Stimulated activated naive B cell treated with anti-CD40 and anti-IgM and Interleukin-4, amounts not matched to agents 10 μg/mL and 1 μg/mL and 100 μg/mL, for 72 hours (primary cell): Measurements from ENCODE around the gene CORO2B.
A peak's percentile ranks its signal among the peaks of the same experiment; 100 is the strongest.
"Not testable (repeated sequence)": the region's sequence is repeated elsewhere in the genome, so short reads cannot be mapped to it uniquely, and the experiment has no call there.

Experiments
- ATAC-seq, 2 donors: fragments of 150-1000 bp; cut with Tn5 transposase; replicated peaks; 2 replicates each; pipeline ENCODE4 v1.10.0; 2021; ENCODE audit warnings: moderate library complexity in 1 of 2
- DNase-seq: peaks from one replicate; pipeline ENCODE4 v3.0.0; 2021
- H3K27ac Mint-ChIP-seq: one replicate; pipeline ENCODE4 v1.8.0; 2022; ENCODE audit warnings: mild to moderate bottlenecking, mixed read lengths
- H3K27me3 Mint-ChIP-seq, 2 donors: one replicate each; pipeline ENCODE4 v1.8.0; 2022; ENCODE audit warnings: mixed read lengths in 2 of 2
- H3K36me3 Mint-ChIP-seq, 2 donors: one replicate each; pipeline ENCODE4 v1.8.0; 2022; ENCODE audit warnings: mixed read lengths in 2 of 2, mild to moderate bottlenecking in 1 of 2
- H3K4me1 Mint-ChIP-seq, 2 donors: one replicate each; pipeline ENCODE4 v1.8.0; 2022; ENCODE audit warnings: mixed read lengths in 2 of 2, mild to moderate bottlenecking in 1 of 2
- H3K4me3 Mint-ChIP-seq, 2 donors: one replicate each; pipeline ENCODE4 v1.8.0; 2022; ENCODE audit warnings: mild to moderate bottlenecking in 2 of 2, mixed read lengths in 2 of 2, moderate library complexity in 1 of 2
- H3K9me3 Mint-ChIP-seq, 2 donors: one replicate each; pipeline ENCODE4 v1.8.0; 2022; ENCODE audit warnings: mixed read lengths in 2 of 2, mild to moderate bottlenecking in 1 of 2

The CORO2B gene

DNA sequence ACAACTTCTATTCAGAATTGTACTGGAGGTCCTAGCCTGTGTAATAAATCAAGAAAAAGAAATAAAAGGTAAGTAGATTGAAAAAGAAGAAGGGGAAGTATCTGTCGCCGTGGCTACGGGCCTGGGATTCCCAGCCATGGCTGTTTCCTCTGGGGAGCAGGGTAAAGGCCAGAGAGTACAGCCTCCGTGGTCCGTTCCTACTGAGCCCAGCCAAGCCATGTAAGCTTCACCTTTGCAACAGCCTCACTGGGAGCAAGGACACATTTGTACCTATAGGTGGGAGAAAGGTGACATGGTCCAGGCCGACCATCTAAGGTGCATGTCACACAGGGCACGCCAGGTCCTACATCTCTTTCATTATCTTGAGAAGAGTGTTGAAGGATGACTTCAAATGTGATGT is 170.6 kb downstream of the CORO2B start:
- Mint-ChIP-seq H3K27ac (no peak overlapping the region), H3K4me1 (no peaks in the 10 kb centered on the region), H3K27me3 (no peaks in the 10 kb centered on the region), H3K36me3 (no peaks in the 10 kb centered on the region), H3K4me3 (no peak overlapping the region), H3K9me3 (peaks cover 9% of the 10 kb centered on the region in 2 donors)
- ATAC-seq: no peak
- no peak for DNase-seq

DNA sequence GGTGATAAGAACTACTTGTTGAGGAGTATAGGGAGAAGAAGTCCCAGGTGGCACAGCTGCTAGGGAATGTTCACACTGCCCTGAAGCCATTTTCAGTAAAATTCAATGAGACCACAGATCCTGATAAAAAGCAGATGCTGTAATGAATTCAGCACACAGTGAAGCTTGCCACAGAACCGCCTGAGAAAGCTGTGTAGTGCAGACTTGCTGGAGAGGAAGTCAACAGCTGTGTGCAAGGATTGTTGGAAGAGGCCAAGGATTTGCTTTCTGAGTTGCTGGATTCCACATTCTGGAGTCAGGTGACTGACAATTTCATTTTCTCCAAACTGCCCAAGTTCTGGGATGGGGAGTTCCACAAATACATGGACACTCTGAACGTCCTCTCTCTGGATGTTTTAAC is 171.0 kb downstream of the CORO2B start:
- Mint-ChIP-seq H3K27ac (no peak overlapping the region), H3K27me3 (no peaks in the 10 kb centered on the region), H3K4me1 (peaks cover 2% of the 10 kb centered on the region in 2 donors), H3K9me3 (peaks cover 9% of the 10 kb centered on the region in 2 donors), H3K4me3 (no peak overlapping the region), H3K36me3 (no peaks in the 10 kb centered on the region)
- DNase-seq (no peak), ATAC-seq (no peak)

DNA sequence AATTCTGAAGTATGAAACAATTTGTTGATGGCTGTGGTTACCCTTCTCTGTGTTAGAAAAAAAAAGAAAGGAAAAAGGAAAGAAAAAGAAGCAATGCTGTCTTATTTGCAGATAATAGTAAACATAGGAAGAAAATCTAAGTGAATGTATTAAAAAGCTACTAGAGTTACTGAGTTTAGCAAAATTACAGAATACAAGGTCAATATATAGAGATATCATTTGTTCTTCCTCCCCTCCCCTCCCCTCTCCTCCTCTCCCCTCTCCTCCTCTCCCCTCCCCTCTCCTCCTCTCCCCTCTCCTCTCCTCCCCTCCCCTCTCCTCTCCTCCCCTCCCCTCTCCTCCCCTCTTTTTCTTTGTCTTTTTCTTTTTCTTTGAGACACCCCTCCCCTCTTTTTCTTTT is 172.8 kb downstream of the CORO2B start:
- H3K27me3 Mint-ChIP-seq: no peaks in the 10 kb centered on the region
- ATAC-seq: no peak
- H3K4me3 Mint-ChIP-seq: no peak overlapping the region
- H3K4me1 Mint-ChIP-seq: peaks cover 4 to 6% of the 10 kb centered on the region in 2 donors
- no peak for DNase-seq
- H3K27ac Mint-ChIP-seq: no peak overlapping the region
- peaks cover 0 to 2% of the 10 kb centered on the region in 2 donors for H3K36me3 Mint-ChIP-seq
- H3K9me3 Mint-ChIP-seq: peaks cover 9% of the 10 kb centered on the region in 2 donors

DNA sequence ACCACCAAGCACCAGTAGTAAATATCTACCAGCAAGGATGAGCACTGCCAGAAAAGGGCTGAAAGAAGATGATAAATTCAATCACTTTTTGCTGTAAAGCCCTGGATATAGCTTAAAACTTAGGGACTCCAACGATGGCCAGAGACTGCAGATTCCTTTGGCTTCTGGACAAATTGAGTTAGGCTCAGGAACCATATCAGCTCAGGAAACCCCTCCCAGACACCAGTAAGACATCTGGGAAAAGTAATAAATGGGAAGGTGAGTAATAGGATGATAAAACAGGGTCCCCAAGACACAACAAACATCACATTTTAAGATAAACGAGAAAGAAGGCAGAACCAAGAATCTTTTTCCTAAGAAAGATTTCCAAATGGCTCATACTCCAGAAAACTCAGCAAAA is 176.9 kb downstream of the CORO2B start:
- Mint-ChIP-seq H3K27me3 (peaks cover 12 to 16% of the 10 kb centered on the region in 2 donors), H3K4me3 (no peak overlapping the region), H3K36me3 (peaks cover 0 to 2% of the 10 kb centered on the region in 2 donors), H3K4me1 (peaks cover 4 to 6% of the 10 kb centered on the region in 2 donors), H3K27ac (no peak overlapping the region), H3K9me3 (no peaks in the 10 kb centered on the region)
- DNase-seq: no peak
- no peak for ATAC-seq

DNA sequence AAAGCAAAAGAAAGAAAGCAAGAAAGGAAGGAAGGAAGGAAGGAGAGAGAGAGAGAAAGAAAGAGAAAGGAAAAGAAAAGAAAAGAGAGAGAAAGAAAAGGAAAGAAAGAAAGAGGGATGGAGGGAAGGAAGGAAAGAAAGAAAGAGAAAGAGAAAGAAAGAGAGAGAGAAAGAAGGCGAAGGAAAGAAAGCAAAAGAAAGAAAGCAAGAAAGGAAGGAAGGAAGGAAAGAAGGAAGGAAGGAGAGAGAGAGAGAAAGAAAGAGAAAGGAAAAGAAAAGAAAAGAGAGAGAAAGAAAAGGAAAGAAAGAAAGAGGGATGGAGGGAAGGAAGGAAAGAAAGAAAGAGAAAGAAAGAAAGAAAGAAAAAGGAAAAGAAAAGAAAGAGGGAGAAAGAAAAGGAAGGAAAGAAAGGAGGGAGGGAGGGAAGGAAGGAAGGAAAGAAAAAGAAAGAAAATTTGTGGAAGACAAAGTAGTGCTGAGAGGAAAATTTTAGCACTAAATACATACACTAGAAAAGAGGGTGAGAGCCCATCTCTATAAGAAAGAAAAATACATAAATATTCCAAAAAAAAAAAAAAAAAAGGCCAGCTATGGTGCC is 181.3 kb downstream of the CORO2B start:
- not testable (repeated sequence) for DNase-seq, H3K4me3 Mint-ChIP-seq, H3K4me1 Mint-ChIP-seq, H3K9me3 Mint-ChIP-seq, H3K36me3 Mint-ChIP-seq, ATAC-seq
- peak overlapping the region; percentile 59 for H3K27ac Mint-ChIP-seq
- peaks cover 16 to 17% of the 10 kb centered on the region in 2 donors for H3K27me3 Mint-ChIP-seq

DNA sequence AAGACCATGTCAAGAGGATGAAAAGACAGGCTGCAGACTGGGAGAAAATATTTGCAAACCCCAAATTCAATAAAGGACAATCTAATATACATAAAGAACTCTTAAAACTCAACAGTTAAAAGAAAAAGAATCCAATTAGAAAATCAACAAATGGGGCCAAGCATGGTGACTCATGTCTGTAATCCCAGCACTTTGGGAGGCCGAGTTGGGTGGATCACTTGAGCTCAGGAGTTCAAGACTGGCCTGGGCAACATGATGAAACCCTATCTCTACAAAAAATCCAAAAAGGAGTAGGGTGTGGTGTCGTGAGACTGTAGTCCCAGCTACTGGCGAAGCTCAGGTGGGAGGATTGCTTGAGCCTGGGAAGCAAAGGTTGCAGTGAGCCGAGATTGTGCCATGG is 184.3 kb downstream of the CORO2B start:
- no peaks in the 10 kb centered on the region for H3K9me3 Mint-ChIP-seq
- no peak overlapping the region for H3K27ac Mint-ChIP-seq
- H3K27me3 Mint-ChIP-seq: peaks cover 16 to 17% of the 10 kb centered on the region in 2 donors
- H3K4me3 Mint-ChIP-seq: no peak overlapping the region
- no peaks in the 10 kb centered on the region for H3K4me1 Mint-ChIP-seq
- no peaks in the 10 kb centered on the region for H3K36me3 Mint-ChIP-seq
- ATAC-seq: no peak
- DNase-seq: no peak

DNA sequence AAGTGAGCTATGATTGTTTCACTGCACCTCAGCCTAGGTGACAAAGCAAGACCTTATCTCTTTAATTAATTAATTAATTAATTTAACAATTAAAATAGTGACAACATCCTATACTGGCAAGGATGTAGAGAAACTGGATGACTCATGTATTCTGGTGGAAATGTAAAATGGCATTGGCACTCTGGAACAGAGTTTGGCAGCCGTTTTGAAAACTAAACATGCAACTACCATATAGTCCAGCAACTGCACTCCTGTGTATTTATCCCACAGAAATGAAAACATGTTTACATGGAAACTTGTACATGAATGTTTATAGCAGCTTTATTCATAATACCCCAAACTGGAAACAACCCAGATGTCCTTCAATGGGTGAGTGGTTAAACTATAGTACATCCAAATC is 185.3 kb downstream of the CORO2B start:
- H3K27me3 Mint-ChIP-seq: peaks cover 11 to 17% of the 10 kb centered on the region in 2 donors
- no peak overlapping the region for H3K27ac Mint-ChIP-seq
- DNase-seq (no peak), ATAC-seq (no peak)
- no peak overlapping the region for H3K4me3 Mint-ChIP-seq
- H3K4me1 Mint-ChIP-seq: no peaks in the 10 kb centered on the region
- H3K36me3 Mint-ChIP-seq: no peaks in the 10 kb centered on the region
- H3K9me3 Mint-ChIP-seq: no peaks in the 10 kb centered on the region

DNA sequence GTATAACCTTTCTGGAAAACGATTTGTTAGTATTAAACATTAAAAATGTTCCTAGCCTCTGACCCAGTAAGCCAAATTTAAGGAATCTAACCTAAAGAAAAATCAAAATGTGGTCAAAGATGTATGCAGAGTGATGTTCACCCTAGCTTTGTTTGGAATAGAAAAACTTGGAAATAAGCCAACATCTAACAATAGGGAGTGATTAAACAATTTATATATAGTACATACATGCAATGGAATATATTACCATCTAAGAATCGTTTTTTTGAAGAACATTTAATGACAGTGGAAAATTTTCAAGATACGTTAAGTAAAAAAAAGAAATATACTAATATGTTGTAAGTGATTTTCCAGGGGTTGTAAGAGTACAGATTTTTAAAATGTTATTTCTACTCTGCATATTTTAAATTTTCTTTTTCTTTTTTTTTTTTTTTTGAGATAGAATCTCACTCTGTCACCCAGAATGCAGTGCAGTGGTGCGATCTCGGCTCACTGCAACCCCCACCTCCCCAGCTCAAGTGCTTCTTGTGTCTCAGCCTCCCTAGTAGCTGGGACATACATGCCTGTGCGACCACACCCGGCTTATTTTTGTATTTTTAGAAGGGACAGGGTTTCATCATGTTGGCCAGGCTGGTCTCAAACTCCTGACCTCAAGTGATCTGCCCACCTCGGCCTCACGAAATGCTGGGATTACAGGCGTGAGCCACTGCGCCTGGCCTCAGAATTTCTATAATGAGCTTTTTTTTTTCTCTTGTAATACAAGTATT is 187.0 kb downstream of the CORO2B start:
- ATAC-seq (no peak), DNase-seq (no peak)
- Mint-ChIP-seq H3K36me3 (no peaks in the 10 kb centered on the region), H3K27me3 (peaks cover under 1 to 5% of the 10 kb centered on the region in 2 donors), H3K4me1 (no peaks in the 10 kb centered on the region), H3K9me3 (no peaks in the 10 kb centered on the region), H3K27ac (no peak overlapping the region), H3K4me3 (no peak overlapping the region)

DNA sequence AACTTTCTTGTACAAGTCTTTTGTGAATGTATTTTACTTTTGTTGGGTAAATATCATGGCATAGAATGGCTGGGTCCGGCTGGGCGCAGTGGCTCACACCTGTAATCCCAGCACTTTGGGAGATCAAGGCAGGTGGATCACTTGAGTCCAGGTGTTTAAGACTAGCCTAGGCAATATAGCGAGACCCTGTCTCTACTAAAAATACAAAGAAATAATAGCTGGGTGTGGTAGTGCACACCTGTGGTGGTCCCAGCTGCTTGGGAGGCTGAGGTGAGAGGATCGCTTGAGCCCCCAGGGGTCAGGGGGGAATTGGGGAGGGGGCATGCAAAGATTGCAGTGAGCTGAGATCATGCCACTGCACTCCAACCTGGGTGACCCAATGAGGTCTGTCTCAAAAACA is 189.0 kb downstream of the CORO2B start:
- no peaks in the 10 kb centered on the region for H3K9me3 Mint-ChIP-seq
- ATAC-seq: no peak
- peaks cover 4 to 6% of the 10 kb centered on the region in 2 donors for H3K4me1 Mint-ChIP-seq
- H3K36me3 Mint-ChIP-seq: no peaks in the 10 kb centered on the region
- no peak overlapping the region for H3K4me3 Mint-ChIP-seq
- H3K27me3 Mint-ChIP-seq: peaks cover 0 to 11% of the 10 kb centered on the region in 2 donors
- H3K27ac Mint-ChIP-seq: no peak overlapping the region
- DNase-seq: no peak

DNA sequence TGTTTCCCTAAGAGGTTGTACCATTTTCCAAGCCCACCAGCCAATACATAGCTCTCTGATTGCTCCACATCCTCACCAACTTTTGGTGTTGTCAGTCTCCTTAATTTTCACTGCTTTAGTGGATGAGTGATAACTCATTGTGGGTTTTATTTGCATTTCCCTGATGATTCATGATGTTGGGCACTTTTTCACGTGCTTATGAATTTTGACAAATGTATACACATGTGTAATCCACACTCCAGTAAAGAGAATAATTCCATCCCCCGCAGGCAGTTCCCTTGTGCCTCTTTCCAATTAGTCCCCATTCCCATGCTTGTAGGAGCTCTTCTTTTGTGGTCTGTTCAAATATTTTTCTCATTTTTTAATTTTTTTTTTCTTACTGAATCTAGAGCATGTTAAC is 189.5 kb downstream of the CORO2B start:
- H3K27ac Mint-ChIP-seq: no peak overlapping the region
- H3K4me1 Mint-ChIP-seq: peaks cover 4 to 6% of the 10 kb centered on the region in 2 donors
- H3K9me3 Mint-ChIP-seq: no peaks in the 10 kb centered on the region
- H3K36me3 Mint-ChIP-seq: no peaks in the 10 kb centered on the region
- H3K27me3 Mint-ChIP-seq: peaks cover 0 to 11% of the 10 kb centered on the region in 2 donors
- no peak overlapping the region for H3K4me3 Mint-ChIP-seq
- no peak for ATAC-seq
- no peak for DNase-seq

DNA sequence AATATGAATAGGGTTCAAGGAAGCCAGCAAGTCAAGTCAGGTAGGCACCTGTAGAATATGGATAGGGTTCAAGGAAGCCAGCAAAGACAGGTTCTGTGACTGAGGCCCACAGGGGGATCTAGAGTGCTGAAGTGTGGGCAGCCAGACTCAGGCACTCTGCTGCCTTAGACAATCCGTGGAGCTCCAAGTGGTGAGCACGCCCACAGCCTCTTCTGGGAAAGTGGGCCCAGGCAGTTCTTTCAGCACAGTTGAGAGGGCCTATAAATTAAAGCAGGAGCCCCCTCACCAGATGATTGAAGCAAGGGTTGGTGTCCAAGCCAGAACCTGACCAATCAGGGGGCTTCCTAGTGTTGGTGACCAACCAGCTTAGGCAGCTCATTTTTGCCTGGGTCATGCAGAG is 190.9 kb downstream of the CORO2B start:
- peaks cover 4 to 6% of the 10 kb centered on the region in 2 donors for H3K4me1 Mint-ChIP-seq
- H3K4me3 Mint-ChIP-seq: no peak overlapping the region
- H3K27ac Mint-ChIP-seq: no peak overlapping the region
- DNase-seq (no peak), ATAC-seq (no peak)
- H3K27me3 Mint-ChIP-seq: peaks cover 0 to 5% of the 10 kb centered on the region in 2 donors
- H3K36me3 Mint-ChIP-seq: peaks cover 5 to 6% of the 10 kb centered on the region in 2 donors
- peaks cover 6 to 8% of the 10 kb centered on the region in 2 donors for H3K9me3 Mint-ChIP-seq

DNA sequence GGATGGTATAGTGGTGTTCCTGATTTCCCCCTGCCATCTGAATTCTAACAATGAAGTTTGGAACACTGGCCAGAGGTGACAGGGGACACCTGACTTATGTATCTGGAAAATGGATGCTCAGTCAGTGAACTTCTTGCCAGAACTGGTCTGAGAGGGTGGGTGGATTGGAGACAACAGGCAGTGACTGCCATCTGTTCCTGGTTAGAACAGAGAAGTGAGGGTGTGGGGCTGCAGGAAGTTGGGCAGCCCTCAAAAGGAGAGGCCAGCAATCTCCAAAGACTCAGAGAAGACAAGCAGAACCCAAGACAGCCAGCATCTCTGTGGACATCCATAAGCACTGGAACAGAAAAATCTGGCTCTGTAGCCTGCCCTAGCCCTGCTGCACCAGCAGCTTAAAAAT is 191.4 kb downstream of the CORO2B start:
- peaks cover 6 to 8% of the 10 kb centered on the region in 2 donors for H3K9me3 Mint-ChIP-seq
- H3K27me3 Mint-ChIP-seq: peaks cover 0 to 5% of the 10 kb centered on the region in 2 donors
- no peak overlapping the region for H3K27ac Mint-ChIP-seq
- ATAC-seq (no peak), DNase-seq (no peak)
- no peak overlapping the region for H3K4me3 Mint-ChIP-seq
- peaks cover 4 to 6% of the 10 kb centered on the region in 2 donors for H3K4me1 Mint-ChIP-seq
- H3K36me3 Mint-ChIP-seq: peaks cover 5 to 6% of the 10 kb centered on the region in 2 donors

DNA sequence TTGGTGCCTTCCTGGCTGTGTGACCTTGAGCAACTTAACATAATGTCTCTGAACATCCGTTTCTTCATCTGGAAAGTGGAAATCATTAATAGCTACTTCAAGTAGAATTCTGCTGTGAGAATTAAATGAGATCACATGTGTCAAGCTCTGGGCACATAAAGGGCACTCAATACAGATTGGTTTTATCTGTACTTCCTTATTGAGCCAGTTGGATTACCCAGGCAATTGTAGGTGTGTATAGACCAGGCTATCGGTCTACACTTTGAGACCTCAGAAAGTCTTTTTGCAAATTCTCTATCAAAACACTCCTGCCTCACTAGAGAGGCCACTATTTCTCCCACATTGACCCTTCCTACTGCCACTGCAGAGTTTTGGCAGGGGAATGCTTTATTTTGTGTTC is 194.2 kb downstream of the CORO2B start:
- H3K9me3 Mint-ChIP-seq: peaks cover 6 to 8% of the 10 kb centered on the region in 2 donors
- no peak overlapping the region for H3K27ac Mint-ChIP-seq
- peaks cover 16 to 23% of the 10 kb centered on the region in 2 donors for H3K36me3 Mint-ChIP-seq
- peaks cover 0 to 5% of the 10 kb centered on the region in 2 donors for H3K27me3 Mint-ChIP-seq
- DNase-seq (no peak), ATAC-seq (no peak)
- peaks cover 8 to 11% of the 10 kb centered on the region in 2 donors for H3K4me1 Mint-ChIP-seq
- no peak overlapping the region for H3K4me3 Mint-ChIP-seq

DNA sequence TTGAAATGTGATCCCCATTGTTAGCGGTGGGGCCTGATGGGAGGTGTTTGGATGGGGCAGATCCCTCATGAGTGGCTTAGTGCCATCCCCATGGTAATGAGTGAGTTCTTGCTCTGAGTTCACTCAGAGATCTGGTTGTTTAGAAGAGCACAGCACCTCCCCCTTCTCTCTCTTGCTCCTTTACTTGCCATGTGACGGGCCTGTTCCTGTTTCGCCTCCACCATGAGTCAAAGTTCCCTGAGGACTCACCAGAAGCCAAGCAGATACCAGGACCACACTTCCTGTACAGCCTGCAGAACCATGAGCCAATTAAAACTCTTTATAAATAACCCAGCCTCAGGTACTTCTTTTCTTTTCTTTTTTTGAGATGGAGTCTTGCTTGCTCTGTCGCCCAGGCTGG is 195.3 kb downstream of the CORO2B start:
- no peak for ATAC-seq
- Mint-ChIP-seq H3K4me3 (no peak overlapping the region), H3K4me1 (peaks cover 8 to 11% of the 10 kb centered on the region in 2 donors), H3K27me3 (peaks cover 0 to 5% of the 10 kb centered on the region in 2 donors), H3K27ac (no peak overlapping the region), H3K36me3 (peaks cover 17 to 27% of the 10 kb centered on the region in 2 donors), H3K9me3 (peaks cover 6 to 8% of the 10 kb centered on the region in 2 donors)
- DNase-seq: no peak
